Ectodermal cell (in vitro differentiated cells): ENCODE data around the gene MARCHF3. TPM values are rescaled to one million over a fixed set of nuclear protein-coding genes. Genes with fewer than 3 reads are reported as not detected.

ENCODE experiments used
- H3K27ac ChIP-seq: 2 replicates; pipeline ENCODE4 v1.7.0; 2013; ENCODE audit warnings: mild to moderate bottlenecking, low read depth, low read length; ENCODE audit not compliant: insufficient read depth, poor library complexity, severe bottlenecking
- H3K27me3 ChIP-seq: 2 replicates; pipeline ENCODE4 v1.7.0; 2013; ENCODE audit warnings: mild to moderate bottlenecking, low read length; ENCODE audit not compliant: insufficient read depth, control insufficient read depth, poor library complexity, severe bottlenecking
- H3K36me3 ChIP-seq: one replicate; pipeline ENCODE4 v1.7.0; 2013; ENCODE audit warnings: low read length; ENCODE audit not compliant: control insufficient read depth, insufficient read depth
- H3K4me1 ChIP-seq: one replicate; pipeline ENCODE4 v1.7.0; 2013; ENCODE audit warnings: low read length; ENCODE audit not compliant: control insufficient read depth, insufficient read depth
- H3K4me3 ChIP-seq: 2 replicates; pipeline ENCODE4 v1.7.0; 2013; ENCODE audit warnings: low read depth, low read length, control low read depth; ENCODE audit not compliant: insufficient read depth
- H3K9me3 ChIP-seq: 2 replicates; pipeline ENCODE4 v1.7.0; 2013; ENCODE audit warnings: mild to moderate bottlenecking, low read length, moderate library complexity; ENCODE audit not compliant: control insufficient read depth
- WGBS, 2 experiments: methylation state at CpG; one replicate each; pipeline ENCODE4 v1.1.7; 2013; ENCODE audit warnings: missing lambda C conversion rate in 2 of 2; 5-methylcytosine and 5-hydroxymethylcytosine counted together
- polyA plus RNA-seq, 4 experiments: library from polyadenylated mRNA; stranded (reverse); fragments of 50-300 nt; gene quantifications; one replicate each; pipeline ENCODE4 v1.2.3, GENCODE V29; 2013

Gene MARCHF3
- polyA plus RNA-seq (2013, experiment 1 of 4) = 1.9 TPM
- 2.6 TPM for polyA plus RNA-seq (2013, experiment 2 of 4)
- 2.1 TPM for polyA plus RNA-seq (2013, experiment 3 of 4)
- 2.6 TPM for polyA plus RNA-seq (2013, experiment 4 of 4)

DNA sequence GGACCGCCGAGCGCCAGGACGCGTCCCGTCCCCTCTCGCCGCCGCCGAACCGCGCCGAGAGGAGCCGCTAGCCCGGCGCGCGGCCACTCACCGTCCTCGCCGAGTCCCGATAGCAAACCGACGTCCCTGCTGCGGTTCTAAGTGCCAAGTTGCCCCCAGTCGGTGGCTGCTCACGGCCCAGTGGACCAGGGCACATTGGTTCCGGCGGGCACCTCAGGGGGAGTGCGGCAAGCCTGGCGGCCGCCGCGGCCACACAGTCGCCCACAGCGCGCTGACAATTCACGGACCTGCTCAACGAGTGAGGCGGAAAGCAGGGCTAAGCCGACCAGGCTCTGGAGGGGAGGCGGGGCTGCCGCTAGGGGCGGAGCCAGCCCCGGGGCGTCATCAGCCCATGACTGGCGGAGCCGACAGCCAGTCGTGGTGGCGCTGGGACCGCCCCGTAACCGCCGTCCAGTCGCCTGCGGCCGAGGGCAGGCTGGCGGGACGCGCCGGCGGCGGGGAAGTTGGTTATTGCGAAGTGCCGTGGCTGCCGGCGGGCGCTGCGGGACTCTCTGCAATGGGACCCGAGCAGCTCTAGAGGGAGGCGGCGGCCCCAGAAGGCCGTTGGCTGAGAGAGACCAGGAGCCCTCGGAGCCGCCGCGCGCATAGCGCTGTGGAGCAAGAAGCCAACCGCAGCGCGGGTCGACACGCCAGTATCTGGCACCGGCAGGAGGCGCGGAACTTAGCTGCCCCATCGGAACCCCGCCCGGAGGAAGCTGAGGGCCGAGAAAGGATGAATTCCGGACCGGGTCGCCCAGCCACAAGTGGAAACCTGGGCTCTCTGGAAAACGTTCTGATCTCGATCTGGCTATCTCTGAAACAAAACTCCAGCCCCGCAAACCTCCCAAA lies at the start of gene MARCHF3:
TSS of gene MARCHF3 (minus strand) at position 300 of the 888 bp plus-strand sequence. CDS start 112,387 bp downstream, outside the sequence.
- 0% methylated on average over 97 of the region's 97 CpGs for WGBS, 2 experiments
- no peaks in the 10 kb centered on the region for H3K4me1 ChIP-seq
- H3K4me3 ChIP-seq = peak within 1 kb of the TSS; percentile 75
- no peaks in the 10 kb centered on the region for H3K9me3 ChIP-seq
- H3K27me3 ChIP-seq = peaks cover 37% of the 10 kb centered on the region
- peak within 1 kb of the TSS; percentile 44 for H3K27ac ChIP-seq
- no peaks in the 10 kb centered on the region for H3K36me3 ChIP-seq

- Histone ChIP-seq H3K36me3 (no peaks in the 10 kb centered on the region), H3K9me3 (no peaks in the 10 kb centered on the region), H3K4me3 (no peak overlapping the region), H3K27me3 (no peaks in the 10 kb centered on the region), H3K27ac (no peak overlapping the region), H3K4me1 (peaks cover 6% of the 10 kb centered on the region)
- WGBS, 2 experiments = 28 to 31% methylated on average over 7 to 9 of the region's 9 CpGs
Measured at GRCh38 chr5:127079994-127080491, 49.7 kb upstream of the MARCHF3 start.

- H3K27me3 ChIP-seq = no peaks in the 10 kb centered on the region
- no peaks in the 10 kb centered on the region for H3K9me3 ChIP-seq
- H3K27ac ChIP-seq = no peak overlapping the region
- H3K36me3 ChIP-seq = no peaks in the 10 kb centered on the region
- WGBS, 2 experiments = 92 to 94% methylated on average over 1 of the region's 1 CpG
- no peak overlapping the region for H3K4me3 ChIP-seq
- H3K4me1 ChIP-seq = no peaks in the 10 kb centered on the region
Measured at GRCh38 chr5:127077366-127077765, 47.0 kb upstream of the MARCHF3 start.

GRCh38 chr5:127076315-127077129 lies 46.2 kb upstream of the MARCHF3 start:
- Histone ChIP-seq H3K36me3 (no peaks in the 10 kb centered on the region), H3K27ac (no peak overlapping the region), H3K9me3 (no peaks in the 10 kb centered on the region), H3K4me1 (no peaks in the 10 kb centered on the region), H3K27me3 (no peaks in the 10 kb centered on the region), H3K4me3 (no peak overlapping the region)
- 53 to 57% methylated on average over 4 of the region's 4 CpGs for WGBS, 2 experiments

GRCh38 chr5:127074466-127074865 lies 44.1 kb upstream of the MARCHF3 start:
- H3K4me3 ChIP-seq = no peak overlapping the region
- H3K9me3 ChIP-seq = no peaks in the 10 kb centered on the region
- no peaks in the 10 kb centered on the region for H3K36me3 ChIP-seq
- no peaks in the 10 kb centered on the region for H3K27me3 ChIP-seq
- 92 to 97% methylated on average over 3 of the region's 3 CpGs for WGBS, 2 experiments
- H3K27ac ChIP-seq = no peak overlapping the region
- H3K4me1 ChIP-seq = no peaks in the 10 kb centered on the region

DNA sequence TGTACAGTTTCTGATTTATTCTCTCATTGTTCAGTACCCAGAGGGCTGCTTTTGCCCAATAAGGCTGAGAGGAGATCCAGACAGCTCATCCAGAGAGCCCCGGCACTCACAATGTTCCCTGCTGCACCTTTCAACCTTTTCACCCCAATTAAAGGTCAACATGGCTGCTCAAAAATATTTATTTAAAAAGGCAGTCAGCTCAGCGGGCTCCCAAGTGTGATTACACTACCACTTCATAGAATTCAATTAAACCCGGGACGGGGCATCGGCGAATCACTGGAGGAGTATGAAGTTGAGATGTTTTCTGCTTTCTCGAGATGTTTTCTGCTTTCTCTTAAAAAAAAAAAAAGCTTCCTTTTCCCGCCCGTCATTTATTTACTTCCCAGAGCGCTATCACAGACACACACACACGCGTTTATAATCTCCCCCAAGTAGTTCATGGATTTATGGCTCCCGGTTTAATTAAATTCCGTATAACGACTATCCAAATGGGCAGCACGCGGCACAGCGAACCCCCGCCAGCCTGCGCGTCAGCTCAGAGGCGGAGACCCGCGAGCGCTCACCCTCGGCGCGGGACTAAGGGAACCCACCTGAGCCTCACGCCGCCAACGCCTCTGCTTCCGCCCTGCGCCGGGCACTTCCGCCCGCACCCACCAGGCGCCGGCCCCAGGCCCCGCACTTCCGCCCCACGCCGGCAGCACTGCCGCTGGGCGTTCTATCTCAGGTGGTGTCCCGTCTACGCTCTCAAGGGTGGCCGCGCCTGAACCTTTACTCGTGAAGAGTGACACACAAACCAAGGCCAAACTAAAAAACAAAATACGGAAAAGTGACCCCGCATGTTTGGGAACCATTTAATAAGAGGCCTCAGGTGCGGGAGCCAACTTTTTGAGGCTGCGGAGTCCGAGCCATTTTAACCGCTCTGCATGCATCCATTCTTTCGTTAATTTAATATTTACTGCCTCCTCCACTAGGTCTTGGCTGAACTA lies 42.8 kb upstream of the MARCHF3 start, which contains the start of gene C5orf63:
TSS of gene C5orf63 (minus strand) at position 642 of the 986 bp plus-strand sequence. CDS start 14,507 bp downstream, outside the sequence.
- 95 to 96% methylated on average over 56 of the region's 56 CpGs for WGBS, 2 experiments

DNA sequence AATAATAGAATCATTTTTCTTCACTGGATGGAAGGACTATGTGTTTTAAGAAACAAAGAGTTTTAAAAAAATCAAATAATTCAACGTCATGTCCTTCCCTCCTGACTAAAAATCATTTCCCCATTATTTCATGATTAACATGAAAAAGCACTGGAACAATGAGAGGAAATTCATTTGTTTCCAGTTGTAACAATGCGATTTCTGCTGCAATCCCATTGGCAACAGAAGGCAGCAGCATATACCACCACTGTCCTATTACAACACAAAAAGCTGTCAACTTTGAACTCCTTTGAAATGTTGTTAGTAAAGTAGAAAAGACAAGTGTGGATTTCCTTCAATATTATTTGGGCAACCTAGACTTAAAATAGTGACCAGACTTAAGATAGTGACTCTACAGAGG lies 39.9 kb upstream of the MARCHF3 start:
- no peaks in the 10 kb centered on the region for H3K9me3 ChIP-seq
- H3K4me3 ChIP-seq = no peak overlapping the region
- no peaks in the 10 kb centered on the region for H3K27me3 ChIP-seq
- no peaks in the 10 kb centered on the region for H3K36me3 ChIP-seq
- H3K27ac ChIP-seq = no peak overlapping the region
- no peaks in the 10 kb centered on the region for H3K4me1 ChIP-seq
- WGBS, 2 experiments = 74 to 91% methylated on average over 2 of the region's 2 CpGs

More for the DNA sequence above, 42.8 kb upstream of the MARCHF3 start, which contains the start of gene C5orf63:
- Histone ChIP-seq H3K27ac (no peak within 1 kb of the TSS), H3K27me3 (no peaks in the 10 kb centered on the region), H3K4me3 (no peak within 1 kb of the TSS), H3K36me3 (no peaks in the 10 kb centered on the region), H3K9me3 (no peaks in the 10 kb centered on the region), H3K4me1 (no peaks in the 10 kb centered on the region)

DNA sequence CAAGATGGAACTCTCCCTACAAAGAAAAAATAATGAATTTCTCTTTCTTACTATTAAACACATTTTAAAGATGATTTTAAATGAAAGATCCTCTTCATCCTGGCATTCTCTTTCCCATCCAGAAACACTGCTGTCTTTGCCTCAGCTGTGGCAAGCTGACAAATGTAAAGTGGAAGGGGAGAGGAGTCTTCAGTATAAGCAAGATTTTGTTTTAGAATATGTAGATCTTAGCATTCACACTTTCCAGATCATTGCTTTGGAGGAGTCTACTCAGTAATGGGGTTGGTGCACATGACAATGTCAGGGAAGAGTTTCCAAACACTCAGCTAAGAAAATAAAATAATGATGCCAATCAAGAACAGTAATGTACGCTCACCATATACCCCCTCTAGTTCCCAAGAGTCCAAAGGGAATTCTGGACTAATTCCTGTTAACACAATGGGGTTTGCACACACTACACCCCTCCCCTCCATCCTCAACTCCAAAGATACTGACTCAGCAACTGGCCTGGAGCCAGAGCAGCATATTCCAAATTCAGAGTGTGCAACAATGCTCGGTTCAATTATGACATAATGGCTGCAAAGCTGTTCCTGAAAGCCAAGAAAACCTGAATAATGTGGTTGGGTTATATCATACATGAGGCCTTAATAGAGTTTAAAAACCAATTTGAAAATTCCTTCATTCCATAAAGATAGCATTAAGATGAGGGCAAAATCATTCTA lies 38.3 kb upstream of the MARCHF3 start:
- Histone ChIP-seq H3K9me3 (no peaks in the 10 kb centered on the region), H3K4me3 (no peak overlapping the region), H3K4me1 (no peaks in the 10 kb centered on the region), H3K36me3 (no peaks in the 10 kb centered on the region), H3K27me3 (no peaks in the 10 kb centered on the region), H3K27ac (no peak overlapping the region)
- WGBS, 2 experiments = 96 to 98% methylated on average over 2 of the region's 2 CpGs

DNA sequence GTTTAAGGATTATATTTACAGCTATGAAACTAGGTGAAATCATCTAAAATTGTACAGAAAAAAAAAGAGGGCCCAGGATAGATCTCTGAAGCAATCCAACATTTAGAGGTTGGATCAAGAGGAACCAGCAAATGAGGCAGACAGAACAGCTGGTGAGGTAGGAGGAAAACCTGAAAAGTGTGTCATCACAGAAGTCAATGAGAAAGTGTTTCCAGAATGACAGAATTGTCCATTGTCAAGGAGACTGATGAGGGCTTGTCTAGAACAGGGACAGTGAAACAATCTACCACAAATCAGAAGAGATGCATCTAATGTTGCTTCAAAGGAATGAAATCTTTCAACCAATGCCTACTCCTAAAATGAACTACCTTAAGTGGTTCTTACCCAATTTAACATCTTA lies 36.4 kb upstream of the MARCHF3 start:
- Histone ChIP-seq H3K4me1 (no peaks in the 10 kb centered on the region), H3K36me3 (no peaks in the 10 kb centered on the region), H3K4me3 (no peak overlapping the region), H3K27ac (no peak overlapping the region), H3K27me3 (no peaks in the 10 kb centered on the region), H3K9me3 (no peaks in the 10 kb centered on the region)
